Astrocyte of the hippocampus (primary cell): ENCODE measurements around the gene UPK3A.

Source experiments
- DNase-seq: peaks from one replicate; pipeline ENCODE4 v3.0.0; 2011; ENCODE audit warnings: low read depth, low spot score

UPK3A gene

GRCh38 chr22:45329530-45329936 lies 44.8 kb downstream of the UPK3A start:
- no peak for DNase-seq

GRCh38 chr22:45330548-45330947 lies 45.8 kb downstream of the UPK3A start:
- DNase-seq: no peak

- no peak for DNase-seq
These were observed 46.7 kb downstream of the UPK3A start for GRCh38 chr22:45331486-45331885.

GRCh38 chr22:45332001-45332400 lies 47.3 kb downstream of the UPK3A start:
- DNase-seq: no peak

- peak; percentile 45 for DNase-seq
These were observed 49.3 kb downstream of the UPK3A start for GRCh38 chr22:45334068-45334467.

- DNase-seq: no peak
These were observed 49.8 kb downstream of the UPK3A start for GRCh38 chr22:45334528-45334927.

GRCh38 chr22:45335021-45335818 lies 50.5 kb downstream of the UPK3A start:
- DNase-seq: peak; percentile 30

GRCh38 chr22:45335854-45336522 lies 51.2 kb downstream of the UPK3A start:
- DNase-seq: no peak

- DNase-seq: peak; percentile 69
These were observed 52.3 kb downstream of the UPK3A start for GRCh38 chr22:45336971-45337431.

GRCh38 chr22:45337536-45337935 lies 52.8 kb downstream of the UPK3A start:
- DNase-seq: no peak

GRCh38 chr22:45338795-45339194 lies 54.0 kb downstream of the UPK3A start:
- no peak for DNase-seq

GRCh38 chr22:45340323-45340722 lies 55.6 kb downstream of the UPK3A start:
- no peak for DNase-seq

- no peak for DNase-seq
These were observed 56.7 kb downstream of the UPK3A start for GRCh38 chr22:45341498-45341897.

- DNase-seq: no peak
These were observed 58.4 kb downstream of the UPK3A start for GRCh38 chr22:45343143-45343542.

- no peak for DNase-seq
These were observed 59.6 kb downstream of the UPK3A start for GRCh38 chr22:45344334-45344733.
